ENCODE measurements around the gene DPP3. TPM values are rescaled to one million over a fixed set of nuclear protein-coding genes. Genes with fewer than 3 reads are reported as not detected.

Gene DPP3
- total RNA-seq, 1 donor from 2014 or later = 32.9 TPM

- DNase-seq (ENCODE audit: extremely low spot score, unreplicated experiment) = no peak
- Mint-ChIP-seq H3K4me3 (ENCODE audit: unreplicated experiment) (peak overlapping the region; percentile 93), H3K9me3 (ENCODE audit: unreplicated experiment) (no peaks in the 10 kb centered on the region), H3K4me1 (ENCODE audit: unreplicated experiment) (peaks cover 21% of the 10 kb centered on the region), H3K27me3 (ENCODE audit: unreplicated experiment) (no peaks in the 10 kb centered on the region), H3K27ac (ENCODE audit: unreplicated experiment) (peak overlapping the region; percentile 94), H3K36me3 (ENCODE audit: unreplicated experiment) (no peaks in the 10 kb centered on the region)
- no peak for TF ChIP-seq CTCF (IDR thresholded peaks at IDR 0.05)
Measured at GRCh38 chr11:66479394-66480116, 679 bp upstream of the DPP3 start.

- no peak for DNase-seq (ENCODE audit: extremely low spot score, unreplicated experiment)
- H3K4me1 Mint-ChIP-seq (ENCODE audit: unreplicated experiment) = peaks cover 5% of the 10 kb centered on the region
- peaks cover 12% of the 10 kb centered on the region for H3K36me3 Mint-ChIP-seq (ENCODE audit: unreplicated experiment)
- TF ChIP-seq CTCF (IDR thresholded peaks at IDR 0.05) = no peak
- H3K4me3 Mint-ChIP-seq (ENCODE audit: unreplicated experiment) = no peak overlapping the region
- no peaks in the 10 kb centered on the region for H3K9me3 Mint-ChIP-seq (ENCODE audit: unreplicated experiment)
- H3K27ac Mint-ChIP-seq (ENCODE audit: unreplicated experiment) = no peak overlapping the region
- H3K27me3 Mint-ChIP-seq (ENCODE audit: unreplicated experiment) = no peaks in the 10 kb centered on the region
Measured at GRCh38 chr11:66484806-66485380, 4.7 kb downstream of the DPP3 start.

- Mint-ChIP-seq H3K36me3 (ENCODE audit: unreplicated experiment) (peaks cover 18% of the 10 kb centered on the region), H3K4me3 (ENCODE audit: unreplicated experiment) (no peak overlapping the region), H3K27me3 (ENCODE audit: unreplicated experiment) (no peaks in the 10 kb centered on the region), H3K9me3 (ENCODE audit: unreplicated experiment) (no peaks in the 10 kb centered on the region), H3K4me1 (ENCODE audit: unreplicated experiment) (no peaks in the 10 kb centered on the region), H3K27ac (ENCODE audit: unreplicated experiment) (no peak overlapping the region)
- no peak for TF ChIP-seq CTCF (IDR thresholded peaks at IDR 0.05)
- DNase-seq (ENCODE audit: extremely low spot score, unreplicated experiment) = no peak
Measured at GRCh38 chr11:66488957-66489356, 8.7 kb downstream of the DPP3 start.

GRCh38 chr11:66489636-66490035 lies 9.4 kb downstream of the DPP3 start:
- no peak for TF ChIP-seq CTCF (IDR thresholded peaks at IDR 0.05)
- H3K27ac Mint-ChIP-seq (ENCODE audit: unreplicated experiment) = no peak overlapping the region
- H3K9me3 Mint-ChIP-seq (ENCODE audit: unreplicated experiment) = no peaks in the 10 kb centered on the region
- H3K4me3 Mint-ChIP-seq (ENCODE audit: unreplicated experiment) = no peak overlapping the region
- DNase-seq (ENCODE audit: extremely low spot score, unreplicated experiment) = no peak
- H3K4me1 Mint-ChIP-seq (ENCODE audit: unreplicated experiment) = no peaks in the 10 kb centered on the region
- peaks cover 18% of the 10 kb centered on the region for H3K36me3 Mint-ChIP-seq (ENCODE audit: unreplicated experiment)
- no peaks in the 10 kb centered on the region for H3K27me3 Mint-ChIP-seq (ENCODE audit: unreplicated experiment)

GRCh38 chr11:66491315-66491935 lies 11.2 kb downstream of the DPP3 start:
- no peak overlapping the region for H3K27ac Mint-ChIP-seq (ENCODE audit: unreplicated experiment)
- DNase-seq (ENCODE audit: extremely low spot score, unreplicated experiment) = no peak
- H3K4me3 Mint-ChIP-seq (ENCODE audit: unreplicated experiment) = no peak overlapping the region
- H3K9me3 Mint-ChIP-seq (ENCODE audit: unreplicated experiment) = no peaks in the 10 kb centered on the region
- peaks cover 10% of the 10 kb centered on the region for H3K36me3 Mint-ChIP-seq (ENCODE audit: unreplicated experiment)
- peak; percentile 46 for TF ChIP-seq CTCF (IDR thresholded peaks at IDR 0.05)
- no peaks in the 10 kb centered on the region for H3K27me3 Mint-ChIP-seq (ENCODE audit: unreplicated experiment)
- no peaks in the 10 kb centered on the region for H3K4me1 Mint-ChIP-seq (ENCODE audit: unreplicated experiment)

Data from osteocyte (in vitro differentiated cells).